Measurements from ENCODE around the gene GPR62. TPM values are rescaled to one million over a fixed set of nuclear protein-coding genes. Genes with fewer than 3 reads are reported as not detected.

Gene GPR62
- total RNA-seq, 1 donor from 2014 or later, result not detected

DNA sequence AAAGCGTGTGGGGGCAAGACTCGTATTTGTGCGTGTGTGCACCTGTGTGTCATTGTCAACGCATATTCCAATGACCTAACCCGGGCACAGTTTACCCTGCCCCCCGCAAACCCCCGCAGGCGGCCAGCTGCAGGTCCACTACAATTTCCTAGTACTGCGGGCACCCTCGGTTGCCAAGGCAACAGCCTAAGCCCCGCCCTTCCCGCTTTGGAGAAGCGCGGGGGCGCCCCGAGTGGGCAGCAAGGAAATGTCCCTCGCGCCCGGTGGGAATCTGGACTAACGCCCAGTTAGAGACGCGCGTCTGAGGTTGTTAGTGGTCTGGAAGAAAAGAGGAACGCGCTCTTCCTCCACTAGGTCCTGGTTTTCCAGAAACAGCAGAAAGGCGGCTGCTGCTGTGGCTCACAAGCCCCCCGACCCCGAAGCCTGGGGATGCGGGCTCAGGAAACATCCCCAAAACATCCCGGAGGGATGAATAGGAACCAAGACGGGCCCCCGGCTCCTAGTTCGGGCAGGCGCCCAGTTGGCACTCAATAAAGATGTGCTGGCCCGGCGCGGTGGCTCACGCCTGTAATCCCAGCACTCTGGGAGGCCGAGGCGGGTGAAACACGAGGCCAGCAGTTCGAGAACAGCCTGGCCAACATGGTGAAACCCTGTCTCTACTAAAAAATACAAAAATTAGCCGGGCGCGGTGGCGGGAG is 20.8 kb downstream of the GPR62 start:
- H3K4me1 Mint-ChIP-seq (ENCODE audit: low read depth), result peaks cover 22% of the 10 kb centered on the region
- no peaks in the 10 kb centered on the region for H3K9me3 Mint-ChIP-seq (ENCODE audit: low read depth)

DNA sequence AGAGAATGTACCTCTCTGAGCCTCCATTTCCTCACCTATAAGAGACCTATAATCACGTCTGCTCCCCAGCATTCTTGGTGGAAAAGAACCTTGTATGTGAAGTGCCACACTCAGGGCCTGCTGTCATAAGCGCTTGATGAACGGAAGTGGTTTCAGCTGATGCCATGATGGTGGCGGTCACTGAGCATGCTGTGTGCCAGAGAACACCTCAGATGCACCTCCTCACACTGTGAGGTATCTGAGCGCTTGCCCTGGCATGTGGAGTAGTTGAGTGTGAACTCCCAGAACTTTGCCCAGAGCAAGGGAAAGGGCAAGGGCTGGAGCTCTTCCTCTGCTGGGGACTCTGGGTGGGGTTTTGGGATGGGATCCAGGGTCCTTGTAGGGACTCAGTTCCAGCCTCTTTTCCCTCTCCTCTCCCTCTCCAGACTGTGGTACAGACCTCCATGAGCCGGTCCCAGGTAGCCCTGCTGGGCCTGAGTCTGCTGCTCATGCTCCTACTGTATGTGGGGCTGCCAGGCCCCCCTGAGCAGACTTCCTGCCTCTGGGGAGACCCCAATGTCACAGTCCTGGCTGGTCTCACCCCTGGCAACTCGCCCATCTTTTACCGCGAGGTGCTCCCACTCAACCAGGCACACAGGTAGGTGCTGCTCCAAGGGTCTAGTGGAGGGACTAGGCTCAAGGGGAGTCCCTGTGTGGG is 22.4 kb downstream of the GPR62 start:
- H3K36me3 Mint-ChIP-seq (ENCODE audit: low read depth), result no peaks in the 10 kb centered on the region
- H3K4me3 Mint-ChIP-seq (ENCODE audit: unreplicated experiment), result no peak overlapping the region
- H3K4me1 Mint-ChIP-seq (ENCODE audit: low read depth), result peaks cover 32% of the 10 kb centered on the region
- TF ChIP-seq, protein P1, sequence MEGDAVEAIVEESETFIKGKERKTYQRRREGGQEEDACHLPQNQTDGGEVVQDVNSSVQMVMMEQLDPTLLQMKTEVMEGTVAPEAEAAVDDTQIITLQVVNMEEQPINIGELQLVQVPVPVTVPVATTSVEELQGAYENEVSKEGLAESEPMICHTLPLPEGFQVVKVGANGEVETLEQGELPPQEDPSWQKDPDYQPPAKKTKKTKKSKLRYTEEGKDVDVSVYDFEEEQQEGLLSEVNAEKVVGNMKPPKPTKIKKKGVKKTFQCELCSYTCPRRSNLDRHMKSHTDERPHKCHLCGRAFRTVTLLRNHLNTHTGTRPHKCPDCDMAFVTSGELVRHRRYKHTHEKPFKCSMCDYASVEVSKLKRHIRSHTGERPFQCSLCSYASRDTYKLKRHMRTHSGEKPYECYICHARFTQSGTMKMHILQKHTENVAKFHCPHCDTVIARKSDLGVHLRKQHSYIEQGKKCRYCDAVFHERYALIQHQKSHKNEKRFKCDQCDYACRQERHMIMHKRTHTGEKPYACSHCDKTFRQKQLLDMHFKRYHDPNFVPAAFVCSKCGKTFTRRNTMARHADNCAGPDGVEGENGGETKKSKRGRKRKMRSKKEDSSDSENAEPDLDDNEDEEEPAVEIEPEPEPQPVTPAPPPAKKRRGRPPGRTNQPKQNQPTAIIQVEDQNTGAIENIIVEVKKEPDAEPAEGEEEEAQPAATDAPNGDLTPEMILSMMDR (IDR thresholded peaks at IDR 0.05), result no peak
- H3K27me3 Mint-ChIP-seq (ENCODE audit: low read depth), result no peaks in the 10 kb centered on the region
- DNase-seq (ENCODE audit: low spot score), result no peak
- no peaks in the 10 kb centered on the region for H3K9me3 Mint-ChIP-seq (ENCODE audit: low read depth)
- H3K27ac Mint-ChIP-seq (ENCODE audit: unreplicated experiment), result no peak overlapping the region

More for the DNA sequence above, 20.8 kb downstream of the GPR62 start:
- Mint-ChIP-seq H3K4me3 (ENCODE audit: unreplicated experiment) (peak overlapping the region; percentile 95), H3K27me3 (ENCODE audit: low read depth) (no peaks in the 10 kb centered on the region), H3K27ac (ENCODE audit: unreplicated experiment) (peak overlapping the region; percentile 59), H3K36me3 (ENCODE audit: low read depth) (no peaks in the 10 kb centered on the region)
- TF ChIP-seq, protein P1 (IDR thresholded peaks at IDR 0.05), result peak; percentile 30
- no peak for DNase-seq (ENCODE audit: low spot score)

DNA sequence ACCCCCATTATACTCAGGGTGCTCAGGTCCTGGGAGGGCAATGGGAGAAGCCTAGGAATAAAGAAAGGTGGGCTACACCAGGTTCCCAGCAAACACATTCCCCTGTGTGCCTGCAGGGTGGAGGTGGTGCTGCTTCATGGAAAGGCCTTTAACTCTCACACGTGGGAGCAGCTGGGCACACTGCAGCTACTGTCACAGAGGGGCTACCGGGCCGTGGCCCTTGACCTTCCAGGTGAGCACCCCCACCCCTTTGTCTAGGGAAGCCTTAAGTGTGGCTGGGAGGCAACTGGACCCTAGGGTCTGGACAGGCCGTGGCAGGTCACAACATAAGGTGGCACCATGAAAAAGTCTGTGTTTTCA is 22.9 kb downstream of the GPR62 start:
- H3K27ac Mint-ChIP-seq (ENCODE audit: unreplicated experiment), result no peak overlapping the region
- H3K4me3 Mint-ChIP-seq (ENCODE audit: unreplicated experiment), result no peak overlapping the region
- H3K27me3 Mint-ChIP-seq (ENCODE audit: low read depth), result no peaks in the 10 kb centered on the region
- no peaks in the 10 kb centered on the region for H3K9me3 Mint-ChIP-seq (ENCODE audit: low read depth)
- no peak for DNase-seq (ENCODE audit: low spot score)
- TF ChIP-seq, protein P1 (IDR thresholded peaks at IDR 0.05), result no peak
- peaks cover 34% of the 10 kb centered on the region for H3K4me1 Mint-ChIP-seq (ENCODE audit: low read depth)
- H3K36me3 Mint-ChIP-seq (ENCODE audit: low read depth), result no peaks in the 10 kb centered on the region

DNA sequence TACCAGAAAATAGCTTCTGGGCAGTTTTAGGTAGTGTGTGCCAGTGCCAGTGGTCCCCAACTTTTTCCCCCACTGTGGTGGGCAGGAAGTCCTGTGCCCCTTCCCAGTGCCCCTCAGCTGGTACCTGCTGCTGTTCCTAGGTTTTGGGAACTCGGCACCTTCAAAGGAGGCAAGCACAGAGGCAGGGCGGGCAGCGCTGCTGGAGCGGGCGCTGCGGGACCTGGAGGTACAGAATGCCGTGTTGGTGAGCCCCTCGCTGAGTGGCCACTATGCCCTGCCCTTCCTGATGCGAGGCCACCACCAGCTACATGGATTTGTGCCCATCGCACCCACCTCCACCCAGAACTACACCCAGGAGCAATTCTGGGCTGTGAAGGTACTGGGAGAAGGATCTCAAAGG is 25.1 kb downstream of the GPR62 start:
- peaks cover 32% of the 10 kb centered on the region for H3K4me1 Mint-ChIP-seq (ENCODE audit: low read depth)
- no peaks in the 10 kb centered on the region for H3K27me3 Mint-ChIP-seq (ENCODE audit: low read depth)
- no peak overlapping the region for H3K27ac Mint-ChIP-seq (ENCODE audit: unreplicated experiment)
- no peak overlapping the region for H3K4me3 Mint-ChIP-seq (ENCODE audit: unreplicated experiment)
- TF ChIP-seq, protein P1 (IDR thresholded peaks at IDR 0.05), result no peak
- H3K36me3 Mint-ChIP-seq (ENCODE audit: low read depth), result no peaks in the 10 kb centered on the region
- no peaks in the 10 kb centered on the region for H3K9me3 Mint-ChIP-seq (ENCODE audit: low read depth)
- DNase-seq (ENCODE audit: low spot score), result no peak

DNA sequence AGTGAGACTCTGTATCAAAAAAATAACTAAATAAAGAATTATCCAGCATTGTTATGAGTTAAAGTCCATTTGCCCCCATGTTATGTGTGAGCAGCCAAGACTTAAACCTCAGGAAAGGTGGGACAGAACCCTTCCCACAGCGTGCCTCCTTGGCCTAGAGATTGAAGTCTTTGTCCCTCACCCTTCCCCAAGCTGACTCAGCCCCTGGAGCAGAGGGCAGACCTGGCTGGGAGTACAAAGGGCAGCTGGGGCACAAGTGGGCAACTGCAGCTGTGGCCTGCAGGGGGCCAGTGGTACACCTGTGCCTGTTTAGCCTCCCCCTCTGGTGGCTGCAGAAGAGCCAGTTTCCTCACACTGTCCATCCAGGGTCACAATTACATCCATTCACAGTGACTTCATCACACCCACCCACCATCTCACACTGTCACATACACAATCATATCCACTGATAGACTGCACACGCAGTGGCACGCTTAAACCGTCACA is 27.2 kb downstream of the GPR62 start:
- DNase-seq (ENCODE audit: low spot score), result no peak
- Mint-ChIP-seq H3K4me3 (ENCODE audit: unreplicated experiment) (peak overlapping the region; percentile 88), H3K27ac (ENCODE audit: unreplicated experiment) (peak overlapping the region; percentile 94), H3K4me1 (ENCODE audit: low read depth) (peaks cover 25% of the 10 kb centered on the region), H3K27me3 (ENCODE audit: low read depth) (no peaks in the 10 kb centered on the region), H3K36me3 (ENCODE audit: low read depth) (no peaks in the 10 kb centered on the region), H3K9me3 (ENCODE audit: low read depth) (no peaks in the 10 kb centered on the region)
- TF ChIP-seq, protein P1 (IDR thresholded peaks at IDR 0.05), result peak; percentile 72

All from chondrocyte (in vitro differentiated cells).